ENCODE data around the gene FOXS1.

The FOXS1 gene

GRCh38 chr20:31845300-31845863 lies at the start of gene FOXS1:
TSS of gene FOXS1 (minus strand) at chr20:31845604. CDS start at chr20:31845542, 62 bp downstream.
- DNase-seq, result no peak

DNA sequence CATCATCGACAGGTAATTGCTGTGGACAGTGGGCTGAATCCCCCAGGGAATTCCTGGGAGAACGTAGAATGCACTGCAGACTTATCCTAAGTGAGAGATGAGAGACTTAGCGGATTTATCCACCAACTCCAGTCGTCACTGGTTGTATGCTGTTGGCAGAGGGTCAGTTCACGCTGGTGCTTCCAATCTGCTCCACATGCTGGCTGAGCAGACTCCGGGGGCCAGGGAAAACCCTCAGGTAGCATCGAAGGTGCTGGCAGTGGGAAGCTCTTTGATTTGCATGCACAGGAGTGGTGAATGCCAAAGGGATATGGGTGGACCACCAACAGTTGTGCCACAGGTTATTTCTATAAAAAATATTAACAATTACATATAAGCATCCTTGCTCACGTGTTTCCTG lies 45.2 kb upstream of the FOXS1 start:
- no peak for DNase-seq

GRCh38 chr20:31883829-31884228 lies 38.4 kb upstream of the FOXS1 start:
- no peak for DNase-seq

GRCh38 chr20:31881945-31882344 lies 36.5 kb upstream of the FOXS1 start:
- DNase-seq, result no peak

DNA sequence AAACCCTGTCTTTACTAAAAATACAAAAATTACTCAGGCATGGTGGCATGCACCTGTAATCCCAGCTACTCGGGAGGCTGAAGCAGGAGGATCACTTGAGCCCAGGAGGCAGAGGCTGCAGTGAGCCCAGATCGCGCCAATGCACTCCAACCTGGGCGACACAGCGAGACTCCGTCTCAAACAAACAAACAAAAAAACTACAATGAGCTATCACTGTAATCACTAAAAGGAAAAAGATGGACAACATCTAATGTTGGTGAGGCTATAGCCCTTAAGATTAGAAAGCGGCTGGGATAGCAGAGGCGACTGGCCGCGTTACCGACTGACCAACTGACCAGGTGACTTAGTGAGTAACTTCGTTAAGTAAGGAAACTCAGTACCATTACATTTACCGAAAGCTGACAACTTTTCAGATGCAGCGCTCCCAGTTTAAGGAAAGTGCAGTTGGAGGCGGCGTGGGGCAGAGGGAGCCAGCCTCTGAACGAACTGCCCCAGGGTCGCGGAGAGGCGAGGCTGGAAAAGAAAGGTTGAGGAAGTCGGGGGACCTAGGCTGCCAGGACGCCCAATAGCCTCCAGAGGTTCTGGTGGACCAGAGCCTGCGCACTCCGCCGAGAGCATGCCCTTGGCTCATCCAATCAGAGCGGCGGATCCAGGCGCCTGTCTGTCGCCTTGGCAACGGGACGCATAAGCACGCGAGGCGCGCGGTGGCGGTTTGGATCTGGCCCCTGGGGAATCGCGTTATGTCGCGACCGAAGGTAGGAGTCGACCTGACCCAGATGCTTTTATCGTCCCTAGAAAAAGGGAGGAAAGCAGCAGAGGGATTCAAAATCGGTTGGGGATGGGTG lies 34.0 kb upstream of the FOXS1 start:
- DNase-seq, result peak; percentile 97

DNA sequence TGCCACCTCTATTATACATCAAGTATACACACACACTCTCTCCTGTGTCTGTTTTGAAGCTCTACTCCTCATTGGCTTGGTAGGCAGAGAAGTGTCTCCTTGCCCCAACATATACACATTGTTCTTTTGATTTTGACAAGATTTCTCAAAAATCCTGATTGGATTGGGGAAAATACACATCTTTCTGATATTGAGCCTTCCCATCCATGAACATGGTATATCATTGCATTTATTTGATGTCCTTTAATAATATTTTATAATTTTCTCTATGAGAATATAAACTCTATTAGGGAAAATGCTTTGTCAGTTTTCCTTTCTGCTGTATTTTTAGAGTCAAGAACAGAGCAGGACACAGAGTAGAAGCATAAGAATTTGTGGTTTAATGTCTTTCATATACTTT lies 32.3 kb upstream of the FOXS1 start:
- DNase-seq, result no peak

GRCh38 chr20:31875671-31876070 lies 30.3 kb upstream of the FOXS1 start:
- no peak for DNase-seq

- no peak for DNase-seq
Measured at GRCh38 chr20:31872406-31872805, 27.0 kb upstream of the FOXS1 start.

- DNase-seq, result no peak
Measured at GRCh38 chr20:31871618-31871954, 26.2 kb upstream of the FOXS1 start.

- no peak for DNase-seq
Measured at GRCh38 chr20:31870726-31871617, 25.6 kb upstream of the FOXS1 start.

GRCh38 chr20:31869942-31870725 lies 24.7 kb upstream of the FOXS1 start, which contains the start of the genes DUSP15 and TTLL9:
TSS of gene DUSP15 (minus strand) at chr20:31870527. CDS start at chr20:31870337, 190 bp downstream.
TSS of gene TTLL9 (plus strand) at chr20:31870634. CDS start at chr20:31871127, 493 bp downstream.
- DNase-seq, result no peak

DNA sequence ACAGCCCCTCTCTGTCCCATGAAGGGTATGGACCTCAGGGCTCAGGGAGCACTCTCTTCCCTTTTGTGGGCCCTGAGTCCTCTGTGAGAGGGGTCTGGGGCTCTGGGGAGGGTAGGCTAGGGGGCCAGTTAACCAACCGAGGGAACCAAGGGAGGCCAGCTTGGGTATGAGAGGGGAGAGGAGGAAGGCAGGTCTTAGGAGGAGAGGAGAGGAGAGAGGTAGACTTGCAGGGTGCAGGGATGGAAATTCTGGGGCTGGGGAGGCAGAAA lies 24.2 kb upstream of the FOXS1 start:
- no peak for DNase-seq

- no peak for DNase-seq
Measured at GRCh38 chr20:31868853-31869672, 23.7 kb upstream of the FOXS1 start.

- no peak for DNase-seq
Measured at GRCh38 chr20:31866221-31866620, 20.8 kb upstream of the FOXS1 start.

- no peak for DNase-seq
Measured at GRCh38 chr20:31864521-31865400, 19.4 kb upstream of the FOXS1 start.

- no peak for DNase-seq
Measured at GRCh38 chr20:31863296-31864085, 18.1 kb upstream of the FOXS1 start.

GRCh38 chr20:31862506-31862905 lies 17.1 kb upstream of the FOXS1 start:
- no peak for DNase-seq

DNA sequence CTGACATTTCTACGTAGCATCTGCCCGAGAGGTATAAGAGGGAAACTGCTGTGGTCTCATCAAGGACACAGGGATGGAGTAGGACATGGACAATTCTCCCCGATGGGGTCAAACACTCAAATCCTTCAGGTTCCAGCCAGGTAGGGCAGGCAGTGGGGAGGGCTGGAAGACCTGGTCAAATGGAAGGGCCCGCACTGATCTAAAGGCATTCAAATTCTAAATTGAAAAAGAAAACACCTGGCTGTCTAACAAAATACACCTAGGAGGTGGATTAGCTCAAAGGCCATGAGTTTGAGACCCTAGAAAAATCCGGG lies 16.7 kb upstream of the FOXS1 start:
- DNase-seq, result no peak

- DNase-seq, result peak; percentile 11
Measured at GRCh38 chr20:31861385-31862156, 16.2 kb upstream of the FOXS1 start.

DNA sequence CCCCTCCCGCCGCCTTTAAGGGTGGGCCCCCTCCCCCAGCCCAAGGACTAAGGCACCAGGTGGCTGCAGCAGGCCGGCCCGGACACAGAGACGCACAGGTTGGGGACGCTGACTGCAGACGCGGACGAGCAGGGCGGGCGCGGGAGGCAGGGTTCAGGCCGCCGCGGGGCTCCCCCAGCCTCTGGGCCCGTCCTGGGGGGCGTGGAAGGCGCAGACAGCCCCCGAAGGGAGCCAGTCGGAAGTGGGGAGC lies 15.7 kb upstream of the FOXS1 start:
- DNase-seq, result no peak

All from NCI-H226 (cell line).